Immature natural killer cell (primary cell): ENCODE measurements around the gene ONECUT3. TPM values are rescaled to one million over a fixed set of nuclear protein-coding genes. Genes with fewer than 3 reads are reported as not detected.

Experiments used
- DNase-seq, 3 donors: peaks; one replicate each; pipeline ENCODE4 v3.0.0; 2022; ENCODE audit warnings: mixed read lengths in 1 of 3
- H3K27ac Mint-ChIP-seq, 6 donors: one replicate each; pipeline ENCODE4 v1.8.0; 2020; ENCODE audit warnings: mixed read lengths in 6 of 6, mild to moderate bottlenecking in 5 of 6, inconsistent platforms in 4 of 6, moderate library complexity in 3 of 6
- H3K27me3 Mint-ChIP-seq, 3 donors: one replicate each; pipeline ENCODE4 v1.8.0; 2020 to 2021; ENCODE audit warnings: low read depth in 3 of 3, mild to moderate bottlenecking in 3 of 3, mixed read lengths in 3 of 3, moderate library complexity in 3 of 3, inconsistent platforms in 1 of 3
- H3K36me3 Mint-ChIP-seq, 3 donors: one replicate each; pipeline ENCODE4 v1.8.0; 2020; ENCODE audit warnings: mixed read lengths in 3 of 3, inconsistent platforms in 2 of 3, mild to moderate bottlenecking in 2 of 3
- H3K4me1 Mint-ChIP-seq, 2 donors: one replicate each; pipeline ENCODE4 v1.8.0; 2020; ENCODE audit warnings: inconsistent platforms in 2 of 2, mild to moderate bottlenecking in 2 of 2, mixed read lengths in 2 of 2, moderate library complexity in 1 of 2
- H3K4me3 Mint-ChIP-seq, 5 donors: one replicate each; pipeline ENCODE4 v1.8.0; 2020; ENCODE audit warnings: mild to moderate bottlenecking in 5 of 5, mixed read lengths in 5 of 5, inconsistent platforms in 3 of 5, moderate library complexity in 3 of 5
- H3K9me3 Mint-ChIP-seq, 6 donors: one replicate each; pipeline ENCODE4 v1.8.0; 2020; ENCODE audit warnings: mild to moderate bottlenecking in 6 of 6, mixed read lengths in 6 of 6, inconsistent platforms in 4 of 6, moderate library complexity in 3 of 6
- polyA plus RNA-seq, 3 donors: library from polyadenylated mRNA; unstranded; fragments of 300-500 nt; fragmentation: Illumina TruSeq; gene quantifications; one replicate each; pipeline ENCODE4 v1.2.3, GENCODE V29; 2021

The ONECUT3 gene
- polyA plus RNA-seq, 3 donors from 2014 or later: not detected

DNA sequence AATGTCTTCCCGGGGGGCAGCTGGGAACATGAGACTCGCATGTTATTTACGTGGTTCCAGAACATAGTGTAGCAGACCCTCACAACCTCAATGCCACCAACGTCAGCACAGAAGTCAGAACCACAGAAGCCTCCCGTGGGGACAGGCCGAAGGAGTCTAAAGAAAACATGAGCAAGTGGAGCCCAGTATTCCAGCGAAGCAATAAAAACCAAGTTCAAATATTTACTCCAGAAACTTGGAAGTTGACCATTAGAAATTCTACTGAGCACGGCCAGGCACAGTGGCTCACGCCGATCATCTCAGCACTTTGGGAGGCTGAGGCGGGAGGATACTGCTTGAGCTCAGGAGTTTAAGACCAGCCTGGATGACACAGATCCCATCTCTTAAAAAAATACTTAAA is 76.7 kb downstream of the ONECUT3 start:
- Mint-ChIP-seq H3K4me3 (no peak overlapping the region), H3K27ac (no peak overlapping the region), H3K4me1 (peaks cover 5 to 12% of the 10 kb centered on the region in 2 donors), H3K9me3 (no peaks in the 10 kb centered on the region), H3K36me3 (peaks cover 0 to 3% (median 0%) of the 10 kb centered on the region in 3 donors), H3K27me3 (peaks cover 0 to 4% (median 3%) of the 10 kb centered on the region in 3 donors)
- DNase-seq: no peak

DNA sequence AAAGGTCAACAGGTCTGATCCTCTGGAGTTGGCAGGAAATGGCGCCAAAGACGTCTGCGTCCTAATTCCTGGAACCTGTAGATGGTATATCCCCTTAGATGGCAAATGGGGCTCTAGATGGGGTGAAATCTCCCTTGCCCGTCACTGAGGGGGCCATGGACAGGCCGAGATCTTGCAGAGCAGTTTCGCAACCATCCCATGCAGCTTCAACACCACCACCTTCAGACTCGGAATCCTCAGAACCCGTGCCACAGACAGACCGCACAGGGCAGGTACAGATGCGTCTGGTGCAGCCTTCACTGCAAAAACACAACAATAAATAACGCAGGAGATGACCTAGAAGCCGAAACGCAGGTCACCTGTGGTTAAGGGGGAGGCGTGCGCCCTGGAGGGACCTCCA is 77.3 kb downstream of the ONECUT3 start:
- H3K4me1 Mint-ChIP-seq: peaks cover 5 to 14% of the 10 kb centered on the region in 2 donors
- H3K4me3 Mint-ChIP-seq: no peak overlapping the region
- DNase-seq: no peak
- H3K9me3 Mint-ChIP-seq: no peaks in the 10 kb centered on the region
- no peak overlapping the region for H3K27ac Mint-ChIP-seq
- peaks cover 0 to 4% (median 3%) of the 10 kb centered on the region in 3 donors for H3K27me3 Mint-ChIP-seq
- peaks cover 0 to 3% (median 0%) of the 10 kb centered on the region in 3 donors for H3K36me3 Mint-ChIP-seq

Other genes with a start within 250 kb of the ONECUT3 start
- gene ADAMTSL5, start 240.5 kb upstream of the ONECUT3 start, polyA plus RNA-seq: under 1 TPM in 1 of 3 donors, not detected in 2; 0.43 TPM
- not detected for gene PLK5, start 229.4 kb upstream of the ONECUT3 start, polyA plus RNA-seq
- under 1 TPM in 1 of 3 donors, not detected in 2; 0.21 TPM for gene MEX3D, start 185.2 kb upstream of the ONECUT3 start, polyA plus RNA-seq
- 10 to 100 TPM in 1 of 3 donors, 1 to 10 TPM in 2; 4.8 to 13.8 (median 6.9) TPM for gene MBD3, start 160.6 kb upstream of the ONECUT3 start, polyA plus RNA-seq
- 1,000 to 10,000 TPM in 1 of 3 donors, 100 to 1,000 TPM in 2; 572 to 1,041 (median 633) TPM for gene UQCR11, start 148.0 kb upstream of the ONECUT3 start, polyA plus RNA-seq
- gene TCF3, start 100.9 kb upstream of the ONECUT3 start, polyA plus RNA-seq: 1 to 10 TPM; 1.9 to 6.3 (median 6.0) TPM
- 1 to 10 TPM; 1.7 to 3.3 (median 3.1) TPM for gene ATP8B3, start 58.8 kb downstream of the ONECUT3 start, polyA plus RNA-seq
- 10 to 100 TPM in 1 of 3 donors, 1 to 10 TPM in 1, under 1 TPM in 1; 0.63 to 13.0 (median 4.5) TPM for gene REXO1, start 95.0 kb downstream of the ONECUT3 start, polyA plus RNA-seq
- under 1 TPM; 0.12 to 0.55 (median 0.49) TPM for gene KLF16, start 110.1 kb downstream of the ONECUT3 start, polyA plus RNA-seq
- 100 to 1,000 TPM; 652 to 783 (median 741) TPM for gene ABHD17A, start 132.0 kb downstream of the ONECUT3 start, polyA plus RNA-seq
- 10 to 100 TPM in 1 of 3 donors, 1 to 10 TPM in 2; 2.1 to 10.0 (median 4.3) TPM for gene ADAT3, start 151.9 kb downstream of the ONECUT3 start, polyA plus RNA-seq
- gene SCAMP4, start 151.9 kb downstream of the ONECUT3 start, polyA plus RNA-seq: 10 to 100 TPM in 2 of 3 donors, 1 to 10 TPM in 1; 7.6 to 31.9 (median 22.6) TPM
- 10 to 100 TPM; 18.0 to 35.4 (median 21.8) TPM for gene CSNK1G2, start 187.7 kb downstream of the ONECUT3 start, polyA plus RNA-seq